PFSK-1 (cell line): ENCODE data around the gene MTERF2.

Experiments
- POLR2AphosphoS5 ChIP-seq: IDR thresholded peaks from 2 replicates; pipeline ENCODE4 v1.6.1; 2012; ENCODE audit warnings: low read depth, mild to moderate bottlenecking, control low read depth, low read length, moderate library complexity
- TAF1 ChIP-seq: IDR thresholded peaks from 2 replicates; pipeline ENCODE4 v1.6.1; 2012; ENCODE audit warnings: low read length, control low read depth, borderline replicate concordance; ENCODE audit not compliant: insufficient read depth

GRCh38 chr12:107026806-107027635 is 40.1 kb upstream of the MTERF2 start:
- TF ChIP-seq POLR2AphosphoS5: no peak
- TF ChIP-seq TAF1: no peak
